Bone marrow (tissue), 2 donors: ENCODE results near the gene SLC24A4.

Experiments
- DNase-seq, 2 donors: peaks; one replicate each; lab custom pipeline; 2025; lab: John Stamatoyannopoulos, UW

Gene SLC24A4

GRCh38 chr14:92546347-92547053 is 223.5 kb downstream of the SLC24A4 start:
- no peak for DNase-seq

DNA sequence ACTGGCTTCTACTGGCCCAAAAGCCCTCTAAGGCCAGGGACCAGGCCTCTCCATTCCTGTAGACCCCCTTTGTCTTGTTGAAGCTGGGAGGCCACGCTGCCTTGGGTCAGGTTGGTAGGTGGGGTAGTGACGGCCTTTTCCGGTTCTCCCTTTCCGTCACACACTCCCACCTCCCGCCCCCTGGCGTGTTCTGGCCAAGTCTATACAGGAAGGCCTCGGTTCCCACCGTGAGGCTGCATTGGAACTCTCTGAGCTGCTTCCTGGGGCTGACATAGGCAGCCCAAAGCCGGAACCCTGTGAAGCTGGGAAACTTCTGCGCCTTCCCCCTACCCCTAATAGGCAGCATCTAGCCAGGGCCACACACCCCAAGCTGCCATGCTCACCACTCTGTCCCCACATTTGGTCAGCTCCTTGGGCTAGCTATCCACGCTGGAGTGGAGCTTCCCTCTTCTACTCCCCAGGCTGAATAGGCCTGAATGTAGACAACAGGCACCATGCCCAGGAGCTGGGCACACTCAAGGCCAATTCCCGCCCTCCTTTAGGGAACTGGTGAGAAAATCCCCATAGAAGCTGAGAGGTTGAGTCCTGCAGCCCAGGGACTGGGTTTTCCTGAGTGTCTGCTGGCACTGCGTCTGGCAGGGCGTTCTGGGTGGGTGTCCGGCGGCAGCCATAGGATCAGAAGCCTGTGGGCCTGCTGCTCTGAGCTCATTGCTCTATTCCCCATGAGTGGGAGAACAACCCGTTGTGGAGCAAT is 226.3 kb downstream of the SLC24A4 start:
- no peak for DNase-seq

GRCh38 chr14:92549859-92550230 is 226.9 kb downstream of the SLC24A4 start:
- DNase-seq: no peak
